IPS-18c (cell line): ENCODE results near the gene TIMP2.
"Not testable (repeated sequence)": the region's sequence is repeated elsewhere in the genome, so short reads cannot be mapped to it uniquely, and the experiment has no call there.

ENCODE experiments used
- H3K4me3 ChIP-seq: 2 replicates; pipeline ENCODE4 v1.7.0; 2013; ENCODE audit warnings: low read depth, mild to moderate bottlenecking, low read length, moderate library complexity; ENCODE audit not compliant: insufficient read depth
- H3K9me3 ChIP-seq: one replicate; pipeline ENCODE4 v1.6.1; 2013; ENCODE audit warnings: mild to moderate bottlenecking, low read length, moderate library complexity; ENCODE audit not compliant: control insufficient read depth, insufficient read depth

TIMP2 gene

GRCh38 chr17:78870621-78871020 is 54.6 kb downstream of the TIMP2 start:
- H3K4me3 ChIP-seq, result no peak overlapping the region
- H3K9me3 ChIP-seq, result no peaks in the 10 kb centered on the region

GRCh38 chr17:78868391-78868790 is 56.8 kb downstream of the TIMP2 start:
- Histone ChIP-seq H3K9me3 (no peaks in the 10 kb centered on the region), H3K4me3 (no peak overlapping the region)

GRCh38 chr17:78867046-78867445 is 58.1 kb downstream of the TIMP2 start:
- not testable (repeated sequence) for H3K9me3 ChIP-seq

GRCh38 chr17:78865682-78866390 is 59.4 kb downstream of the TIMP2 start:
- Histone ChIP-seq H3K4me3 (no peak overlapping the region), H3K9me3 (no peaks in the 10 kb centered on the region)

More at GRCh38 chr17:78867046-78867445, 58.1 kb downstream of the TIMP2 start:
- not testable (repeated sequence) for H3K4me3 ChIP-seq

- no peak overlapping the region for H3K4me3 ChIP-seq
Measured at GRCh38 chr17:78864117-78864516, 61.1 kb downstream of the TIMP2 start.

GRCh38 chr17:78862073-78863023 is 62.8 kb downstream of the TIMP2 start:
- no peak overlapping the region for H3K4me3 ChIP-seq
- no peaks in the 10 kb centered on the region for H3K9me3 ChIP-seq

More at GRCh38 chr17:78864117-78864516, 61.1 kb downstream of the TIMP2 start:
- no peaks in the 10 kb centered on the region for H3K9me3 ChIP-seq

- no peak overlapping the region for H3K4me3 ChIP-seq
- no peaks in the 10 kb centered on the region for H3K9me3 ChIP-seq
Measured at GRCh38 chr17:78861229-78861628, 64.0 kb downstream of the TIMP2 start.

DNA sequence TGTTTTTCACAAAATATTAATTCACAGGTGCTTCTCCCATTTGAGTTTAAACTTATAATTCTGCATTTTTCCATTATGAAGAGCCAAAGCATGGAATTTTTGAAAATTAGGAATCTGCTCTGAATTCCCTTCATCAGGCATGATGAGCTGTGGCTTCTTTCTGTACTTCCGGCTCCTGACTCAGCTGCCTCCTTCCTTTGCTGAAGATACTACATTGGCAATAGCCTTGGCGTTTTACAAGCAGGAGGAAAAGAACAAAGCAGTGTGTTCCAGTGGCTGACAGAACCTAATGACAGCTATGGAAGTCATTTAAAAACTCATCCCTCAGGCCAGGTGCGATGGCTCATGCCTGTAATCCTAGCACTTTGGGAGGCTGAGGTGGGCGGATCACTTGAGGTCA is 66.1 kb downstream of the TIMP2 start:
- Histone ChIP-seq H3K4me3 (no peak overlapping the region), H3K9me3 (no peaks in the 10 kb centered on the region)

DNA sequence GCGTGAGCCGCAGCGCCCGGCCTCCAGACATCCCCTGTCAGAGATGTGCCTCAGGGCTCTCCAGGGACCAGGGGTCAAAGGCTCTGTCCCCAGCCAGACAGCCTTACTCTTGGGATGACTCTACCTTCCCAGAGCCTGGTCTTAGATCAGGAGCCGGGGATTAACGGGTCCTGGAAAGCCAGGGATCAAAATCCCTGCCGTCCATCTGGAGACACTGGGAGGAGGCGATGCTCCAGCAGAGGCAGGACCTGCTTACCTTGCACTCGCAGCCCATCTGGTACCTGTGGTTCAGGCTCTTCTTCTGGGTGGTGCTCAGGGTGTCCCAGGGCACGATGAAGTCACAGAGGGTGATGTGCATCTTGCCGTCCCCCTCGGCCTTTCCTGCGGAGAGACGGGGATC is 67.9 kb downstream of the TIMP2 start:
- Histone ChIP-seq H3K4me3 (no peak overlapping the region), H3K9me3 (no peaks in the 10 kb centered on the region)

- H3K9me3 ChIP-seq, result no peaks in the 10 kb centered on the region
- H3K4me3 ChIP-seq, result no peak overlapping the region
Measured at GRCh38 chr17:78855561-78856165, 69.5 kb downstream of the TIMP2 start.

DNA sequence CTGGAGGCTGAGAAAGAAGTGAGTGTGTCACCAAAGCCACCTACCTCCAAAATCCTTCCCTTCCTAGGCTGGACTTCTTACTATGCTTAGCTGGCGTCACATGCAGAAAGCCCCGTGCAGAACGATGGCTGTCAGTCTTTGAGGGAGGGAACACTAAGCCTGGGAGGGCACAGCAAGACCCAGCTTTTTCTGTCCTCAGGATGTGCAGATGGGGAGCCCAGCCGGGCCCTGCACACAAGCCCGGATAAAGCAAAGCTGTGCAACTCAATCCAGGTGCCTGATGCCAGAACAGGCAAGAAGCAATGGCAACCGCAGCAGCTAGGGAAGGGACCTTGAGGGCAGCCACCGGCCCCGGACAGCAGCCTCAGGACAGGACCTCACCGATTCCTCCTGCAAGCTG is 70.7 kb downstream of the TIMP2 start:
- Histone ChIP-seq H3K9me3 (no peaks in the 10 kb centered on the region), H3K4me3 (no peak overlapping the region)

DNA sequence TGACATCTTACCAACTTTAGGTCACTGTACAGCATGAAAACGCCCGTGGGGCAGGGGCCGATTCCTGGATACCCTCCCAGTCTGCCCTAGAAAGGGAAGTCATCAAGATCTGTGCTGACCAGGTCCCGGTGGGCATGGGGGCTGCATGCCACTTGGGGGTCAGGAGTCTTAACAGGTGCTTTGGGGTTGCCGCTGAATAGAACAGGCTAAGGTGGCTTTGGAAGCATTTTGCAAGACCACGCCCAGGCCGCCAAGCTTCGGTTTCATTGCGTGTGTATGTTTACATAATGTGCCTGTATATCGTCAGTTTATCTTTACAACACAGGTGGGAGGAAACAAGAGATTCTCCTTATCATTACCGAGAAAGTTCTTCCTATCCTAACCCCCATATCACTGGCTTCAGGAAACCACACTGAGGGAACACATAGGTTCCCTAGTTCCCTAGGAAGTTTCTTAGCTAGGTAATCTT is 71.2 kb downstream of the TIMP2 start:
- no peaks in the 10 kb centered on the region for H3K9me3 ChIP-seq

DNA sequence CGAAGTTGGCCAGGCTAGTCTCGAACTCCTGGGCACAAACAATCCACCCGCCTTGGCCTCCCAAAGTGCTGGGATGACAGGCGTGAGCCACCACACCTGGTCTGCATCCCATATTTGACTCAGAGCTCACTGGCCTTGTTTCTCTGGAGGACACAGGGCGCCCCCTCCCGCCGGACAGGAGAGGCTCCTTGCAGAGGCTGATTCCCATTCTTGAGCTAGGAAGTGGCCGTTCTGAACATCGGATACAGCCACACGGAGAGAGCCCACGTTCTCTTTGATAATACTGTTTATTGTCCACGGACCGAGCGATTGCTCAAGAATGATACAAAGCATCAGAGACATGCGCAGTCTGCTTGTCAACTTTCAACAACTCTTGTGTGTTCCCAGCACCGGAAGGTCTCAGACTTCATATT is 72.5 kb downstream of the TIMP2 start:
- H3K9me3 ChIP-seq, result no peaks in the 10 kb centered on the region

More for the DNA sequence above, 71.2 kb downstream of the TIMP2 start:
- H3K4me3 ChIP-seq, result no peak overlapping the region

DNA sequence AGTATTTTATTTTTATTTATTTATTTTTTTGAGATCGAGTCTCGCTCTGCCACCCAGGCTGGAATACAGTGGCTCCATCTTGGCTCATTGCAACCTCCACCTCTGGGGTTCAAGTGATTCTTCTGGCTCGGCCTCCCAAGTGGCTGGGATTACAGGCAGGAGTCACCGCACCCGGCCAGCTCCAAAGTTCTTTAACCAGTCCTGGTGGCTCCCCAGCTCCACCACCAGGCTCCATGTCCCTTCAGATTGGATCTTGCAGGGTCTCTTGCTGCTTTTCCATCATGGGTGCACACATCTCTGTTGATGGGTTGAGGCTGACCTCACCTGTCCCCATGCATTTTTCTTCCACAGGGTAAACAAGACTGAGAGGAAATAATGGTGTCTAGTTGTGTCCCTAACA is 76.2 kb downstream of the TIMP2 start:
- Histone ChIP-seq H3K9me3 (no peaks in the 10 kb centered on the region), H3K4me3 (no peak overlapping the region)

More for the DNA sequence above, 72.5 kb downstream of the TIMP2 start:
- no peak overlapping the region for H3K4me3 ChIP-seq

DNA sequence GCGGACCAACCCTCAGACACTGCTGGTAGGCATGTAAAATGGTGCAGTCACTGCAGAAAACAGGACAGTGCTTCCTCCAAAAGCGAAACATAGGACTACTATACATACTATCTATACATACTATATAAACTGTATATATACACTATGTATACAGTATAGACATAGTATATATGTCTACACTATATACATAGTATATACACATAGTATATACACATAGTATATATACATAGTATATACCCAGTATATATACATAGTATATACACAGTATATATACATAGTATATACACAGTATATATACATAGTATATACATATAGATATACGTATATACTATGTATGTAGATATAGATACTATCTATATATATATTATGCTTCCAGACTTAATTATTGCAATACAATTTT is 78.1 kb downstream of the TIMP2 start:
- Histone ChIP-seq H3K4me3 (no peak overlapping the region), H3K9me3 (no peaks in the 10 kb centered on the region)

DNA sequence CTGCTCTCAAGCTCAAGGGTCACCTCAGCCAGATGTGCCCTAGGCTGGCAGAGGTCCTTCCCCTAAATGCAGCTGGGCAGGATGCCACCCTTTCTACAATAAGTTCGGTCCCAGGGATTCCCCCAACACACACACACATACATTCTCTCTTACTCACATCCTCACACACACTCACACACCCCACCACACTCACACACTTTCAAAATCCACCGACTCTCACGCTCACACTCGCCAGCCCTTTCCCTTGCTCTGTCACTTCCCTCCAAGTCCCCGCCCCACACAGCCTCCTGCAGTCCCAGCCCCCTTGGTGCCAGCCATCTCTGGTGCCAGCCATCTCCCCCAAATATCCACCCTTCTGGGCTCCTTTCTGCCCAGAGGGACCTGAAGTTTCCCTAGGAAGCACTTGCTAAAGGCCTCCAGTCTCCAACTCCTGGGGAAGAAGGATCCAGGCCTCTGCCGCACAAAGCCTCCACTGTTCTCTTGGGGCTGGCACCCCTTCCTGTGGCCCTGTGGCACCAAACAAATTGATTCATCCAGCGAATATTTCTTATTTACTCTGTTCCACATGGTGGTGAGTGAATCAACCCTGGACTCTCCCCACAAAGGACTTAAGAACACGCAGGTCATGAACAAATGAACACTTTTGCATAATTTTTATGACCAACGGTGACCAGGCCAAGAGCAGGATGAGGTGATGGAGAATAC is 80.7 kb downstream of the TIMP2 start:
- H3K4me3 ChIP-seq, result no peak overlapping the region
- no peaks in the 10 kb centered on the region for H3K9me3 ChIP-seq
